GM21529 (cell line): ENCODE measurements around the gene ZP3.
"Not testable (repeated sequence)": the region's sequence is repeated elsewhere in the genome, so short reads cannot be mapped to it uniquely, and the experiment has no call there.

Experiments used
- ATAC-seq: cut with Tn5 transposase; IDR thresholded peaks from one replicate; pipeline ENCODE4 v1.9.1; 2021; ENCODE audit not compliant: unreplicated experiment

The ZP3 gene

DNA sequence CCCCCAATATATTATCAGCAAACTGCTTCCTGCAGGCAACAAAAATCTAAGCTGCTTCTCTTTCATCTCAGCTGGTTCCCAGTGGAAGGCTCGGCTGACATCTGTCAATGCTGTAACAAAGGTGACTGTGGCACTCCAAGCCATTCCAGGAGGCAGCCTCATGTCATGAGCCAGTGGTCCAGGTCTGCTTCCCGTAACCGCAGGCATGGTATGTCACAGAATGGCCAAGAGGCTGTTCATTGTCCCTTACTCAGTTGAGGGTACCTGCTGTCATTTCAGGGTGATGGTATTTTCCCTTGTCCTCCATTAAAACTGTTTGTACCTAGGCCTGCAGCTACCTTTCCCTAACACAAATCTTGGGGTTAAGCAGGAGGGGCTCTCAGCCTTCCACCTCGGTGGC is 15.7 kb downstream of the ZP3 start:
- not testable (repeated sequence) for ATAC-seq

GRCh38 chr7:76441792-76442191 is 17.0 kb downstream of the ZP3 start:
- peak; percentile 43 for ATAC-seq

- ATAC-seq, result not testable (repeated sequence)
Observed at GRCh38 chr7:76442664-76443446, 18.1 kb downstream of the ZP3 start.

GRCh38 chr7:76443846-76444245 is 19.1 kb downstream of the ZP3 start:
- not testable (repeated sequence) for ATAC-seq

DNA sequence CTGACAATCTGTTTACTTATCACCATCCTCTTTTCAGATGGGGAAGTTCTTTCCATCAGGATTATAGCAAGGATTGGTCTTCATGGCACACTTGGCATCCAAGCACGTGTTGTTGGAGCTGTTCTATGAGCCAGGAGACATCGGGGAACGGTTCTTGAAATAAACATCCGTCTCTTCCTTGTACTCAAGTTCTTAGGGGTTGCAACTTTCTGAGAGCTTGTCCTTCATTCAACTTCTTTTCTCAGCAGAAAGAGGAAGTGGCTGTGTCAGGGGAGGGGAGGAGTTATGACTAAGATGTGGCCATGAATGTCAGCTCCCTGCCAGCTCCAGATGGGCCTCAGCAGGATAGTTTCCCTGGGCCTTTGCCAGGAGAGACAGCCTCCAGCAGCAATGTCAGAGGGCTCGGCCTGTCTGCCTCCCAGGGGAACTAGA is 20.8 kb downstream of the ZP3 start:
- ATAC-seq, result peak; percentile 83

GRCh38 chr7:76457017-76457416 is 32.3 kb downstream of the ZP3 start:
- not testable (repeated sequence) for ATAC-seq

DNA sequence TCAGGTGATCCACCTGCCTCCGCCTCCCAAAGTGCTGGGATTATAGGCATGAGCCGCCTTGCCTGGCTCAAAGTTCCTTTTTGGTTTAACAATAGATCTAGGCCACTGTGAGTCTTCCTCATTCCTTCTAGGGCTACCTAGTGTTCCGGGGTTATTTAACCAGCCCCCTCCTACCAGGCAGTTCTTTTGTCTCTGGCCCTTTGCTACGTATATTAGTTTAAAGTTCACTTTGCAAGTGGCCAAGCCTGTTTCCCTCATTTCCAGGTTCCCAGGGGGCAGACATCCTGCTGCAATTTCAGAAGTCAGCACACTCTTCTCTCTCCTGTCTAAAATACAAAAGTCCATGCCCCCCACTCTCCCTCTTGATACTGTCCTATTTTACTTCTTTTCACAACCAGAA is 33.8 kb downstream of the ZP3 start:
- ATAC-seq, result not testable (repeated sequence)

- not testable (repeated sequence) for ATAC-seq
Observed at GRCh38 chr7:76460767-76461166, 36.0 kb downstream of the ZP3 start.

DNA sequence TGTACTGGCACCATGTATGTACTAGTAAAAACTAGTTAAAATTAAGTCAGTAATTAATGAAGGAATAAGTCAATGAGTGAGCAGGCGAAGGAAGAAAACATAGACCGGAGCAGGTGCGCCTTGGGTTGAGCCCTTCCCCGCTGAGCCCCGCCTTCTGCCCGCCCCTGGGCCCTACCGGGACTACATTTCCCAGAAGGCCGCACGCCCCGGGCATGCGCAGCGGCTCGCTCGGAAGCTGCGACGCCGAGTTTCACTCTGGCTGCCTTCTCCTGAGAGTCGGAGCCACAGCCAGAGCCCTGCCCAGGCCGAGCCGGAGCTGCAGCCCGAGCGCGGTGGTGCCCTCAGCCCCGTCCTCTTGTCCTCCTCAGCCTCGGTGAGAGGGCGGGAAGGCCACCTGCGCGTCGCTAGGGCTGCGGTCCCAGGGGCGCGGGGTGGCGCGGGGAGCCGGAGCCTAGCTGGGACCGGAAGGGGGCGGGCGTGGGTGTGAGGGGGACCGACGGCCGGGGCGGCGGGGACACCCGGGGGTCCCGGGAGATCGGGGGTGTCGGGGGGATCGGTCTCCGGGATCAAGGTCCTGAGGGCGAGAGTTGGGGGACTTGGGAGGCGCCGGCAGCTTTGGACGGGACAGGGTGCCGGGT is 36.8 kb downstream of the ZP3 start, which contains the start of gene DTX2:
DTX2 (plus strand) TSS at position 246 of the 638 bp plus-strand sequence. CDS start 18,801 bp downstream, outside the sequence.
- ATAC-seq, result peak; percentile 96

DNA sequence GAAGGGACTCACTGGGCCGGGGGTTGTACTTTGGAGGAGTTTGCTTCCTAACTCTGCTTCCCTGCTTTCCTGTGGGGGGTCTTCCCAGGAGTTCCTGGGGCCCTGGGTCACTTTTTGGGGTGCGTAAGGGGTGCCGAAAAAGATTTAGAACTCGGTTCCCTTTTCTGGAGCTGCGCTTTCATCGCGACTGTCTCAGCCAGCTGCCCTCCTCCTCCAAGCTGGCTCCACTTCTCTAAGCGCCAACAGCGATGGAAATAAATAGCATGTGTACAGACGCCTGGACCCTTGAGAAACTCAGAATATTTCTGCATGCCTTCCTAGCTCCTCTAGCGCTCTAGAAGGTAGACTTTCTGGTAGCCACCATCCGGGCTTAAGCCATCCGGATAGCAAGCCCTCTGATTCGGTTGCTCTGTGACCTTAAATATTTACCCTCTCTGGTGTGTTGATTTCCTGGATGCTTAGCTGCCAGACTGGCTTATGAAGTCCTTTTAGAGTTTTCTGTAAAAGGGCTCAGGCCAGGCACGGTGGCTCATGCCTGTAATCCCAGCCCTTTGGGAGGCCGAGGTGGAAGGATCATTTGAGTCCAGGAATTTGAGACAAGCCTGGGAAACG is 37.6 kb downstream of the ZP3 start:
- ATAC-seq, result not testable (repeated sequence)

DNA sequence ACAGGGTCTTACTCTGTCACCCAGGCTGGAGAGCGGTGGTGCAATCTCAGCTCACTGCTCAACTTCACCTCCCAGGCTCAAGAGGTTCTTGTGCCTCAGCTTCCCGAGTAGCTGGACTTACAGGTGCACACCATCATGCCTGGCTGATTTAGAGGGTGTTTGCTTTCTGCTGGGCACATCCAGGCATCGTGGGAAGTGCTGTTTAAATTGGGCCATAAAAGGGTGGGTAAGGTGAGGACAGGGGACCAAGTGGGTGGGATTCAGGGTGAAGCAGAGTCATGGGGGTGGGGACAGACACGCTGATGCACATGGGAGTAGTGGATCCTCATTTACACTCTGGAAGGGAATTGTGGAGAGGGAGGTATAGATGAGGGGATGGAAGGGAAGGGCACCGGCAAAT is 40.2 kb downstream of the ZP3 start:
- not testable (repeated sequence) for ATAC-seq

DNA sequence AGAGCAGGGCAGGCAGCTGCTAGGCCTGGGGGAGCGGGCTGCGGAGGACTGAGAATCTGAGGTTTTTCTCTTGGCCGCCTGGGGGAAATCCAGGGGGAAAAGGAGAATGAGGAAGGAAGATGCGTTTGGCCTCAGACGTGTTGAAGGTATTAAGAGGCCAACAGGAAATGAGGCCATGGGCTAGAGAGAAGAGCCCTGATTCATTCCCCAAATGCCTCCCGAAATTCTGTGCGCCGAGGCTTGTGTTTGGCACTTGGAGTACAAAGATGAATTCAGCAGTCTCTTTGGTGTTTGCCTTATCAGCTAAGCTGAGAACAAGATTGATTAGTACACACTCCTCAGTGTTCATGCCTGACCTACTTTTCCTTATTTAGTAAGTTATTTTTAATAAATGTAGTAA is 41.2 kb downstream of the ZP3 start:
- ATAC-seq, result not testable (repeated sequence)

DNA sequence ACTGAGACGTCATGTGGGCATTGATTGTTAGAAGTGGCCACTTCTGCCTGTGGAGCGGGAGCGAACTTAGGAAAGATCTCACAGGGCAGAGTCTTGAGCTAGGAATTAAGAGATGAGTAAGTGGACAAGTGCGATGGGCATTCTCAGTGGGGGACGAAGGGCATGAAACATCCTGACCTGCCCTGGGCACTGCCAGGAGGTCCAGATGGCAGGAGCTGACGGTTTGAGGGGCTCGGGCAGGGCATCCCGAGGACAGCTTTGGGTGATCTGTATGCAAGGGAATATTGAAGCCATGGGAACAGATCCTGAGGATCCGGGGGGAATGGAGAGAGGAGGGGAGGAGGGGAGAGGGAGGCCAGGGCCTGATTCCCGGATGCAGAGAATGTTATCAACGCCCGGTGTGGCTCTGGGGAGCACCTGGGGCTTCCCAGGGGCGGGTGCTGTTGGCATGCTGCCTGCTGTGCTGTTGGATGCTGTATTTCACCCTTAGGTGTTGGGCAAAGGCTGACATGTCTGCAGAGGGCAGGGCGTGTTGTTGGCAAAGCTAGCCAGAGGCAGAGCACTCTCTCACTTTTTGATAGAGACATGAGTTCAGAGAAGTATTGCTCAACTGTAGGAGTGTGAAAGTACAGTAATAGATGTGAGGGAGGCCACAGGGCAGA is 43.1 kb downstream of the ZP3 start:
- not testable (repeated sequence) for ATAC-seq

DNA sequence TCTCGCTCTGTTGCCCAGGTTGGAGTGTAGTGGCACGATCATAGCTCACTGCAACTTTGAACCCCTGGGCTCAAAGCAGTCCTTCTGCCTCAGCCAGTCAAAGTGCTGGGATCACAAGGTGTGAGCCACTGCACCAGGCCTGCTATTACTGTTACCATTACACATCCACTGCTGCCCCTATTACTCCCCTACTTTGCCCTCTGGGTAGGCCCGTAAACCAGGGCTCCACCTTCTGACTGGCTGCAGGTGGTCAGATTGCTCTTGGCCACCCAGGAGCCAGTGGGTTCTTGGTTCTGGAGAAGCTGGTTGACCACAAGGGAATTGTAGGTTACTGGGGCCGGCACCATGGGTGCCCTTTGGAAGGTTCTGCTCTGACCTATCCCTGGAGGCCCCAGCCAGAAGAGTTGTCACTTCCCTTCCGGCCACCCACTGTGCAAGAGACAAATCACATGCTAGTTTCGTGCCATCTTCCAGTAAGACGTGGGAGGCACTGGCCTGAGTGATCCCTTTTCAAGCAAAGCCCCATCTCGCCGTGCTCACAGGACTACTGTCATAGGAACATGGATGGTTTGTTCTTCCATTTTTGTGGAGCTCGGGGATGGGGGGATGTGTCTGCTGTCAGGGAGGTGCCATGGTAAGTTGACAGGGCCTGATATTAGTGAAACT is 46.9 kb downstream of the ZP3 start:
- ATAC-seq, result not testable (repeated sequence)

DNA sequence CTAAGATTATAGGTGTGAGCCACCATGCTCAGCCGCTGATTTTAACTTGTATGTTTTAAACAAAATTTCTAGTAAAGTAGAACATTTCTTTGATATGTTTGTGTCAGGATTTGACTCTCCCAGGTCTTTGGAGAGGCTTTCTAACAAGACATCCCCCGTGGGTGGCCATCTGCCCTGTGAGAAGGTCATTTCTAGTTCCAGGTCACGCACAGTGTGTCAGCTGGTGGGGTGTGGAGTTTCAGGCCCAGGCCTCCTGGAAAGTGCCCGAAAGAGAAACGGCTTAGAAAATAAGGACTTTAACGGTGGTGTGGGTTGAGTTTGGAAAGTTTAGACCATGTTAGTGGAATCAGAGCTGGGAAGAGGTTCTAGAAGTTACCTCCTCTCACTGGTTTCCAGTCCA is 48.3 kb downstream of the ZP3 start:
- ATAC-seq, result not testable (repeated sequence)

- not testable (repeated sequence) for ATAC-seq
Observed at GRCh38 chr7:76476280-76476679, 51.5 kb downstream of the ZP3 start.

- not testable (repeated sequence) for ATAC-seq
Observed at GRCh38 chr7:76476742-76477474, 52.2 kb downstream of the ZP3 start.

- not testable (repeated sequence) for ATAC-seq
Observed at GRCh38 chr7:76479628-76480027, 54.9 kb downstream of the ZP3 start.

GRCh38 chr7:76480403-76481253 is 55.9 kb downstream of the ZP3 start:
- not testable (repeated sequence) for ATAC-seq
